GM10248 (cell line): Measurements from ENCODE around the gene CDK5RAP2.

ENCODE experiments used
- CTCF ChIA-PET: fragments of 300-600 bp; sonication (Branson Sonifier 250); formaldehyde crosslinking; extraction: SDS; loops from one replicate; lab custom pipeline; 2021; ENCODE audit warnings: antibody characterized with exemption; lab: Yijun Ruan, JAX
- POLR2A ChIA-PET: fragments of 350-650 bp; sonication (Branson Sonifier 250); formaldehyde crosslinking; extraction: SDS; loops from one replicate; lab custom pipeline; 2020; ENCODE audit warnings: antibody characterized with exemption; lab: Yijun Ruan, JAX
- DNase-seq: peaks from one replicate; pipeline ENCODE4 v3.0.0; 2012; ENCODE audit errors: extremely low spot score
- TF ChIP-seq, protein P1 (sequence below): IDR thresholded peaks from 2 replicates; pipeline ENCODE4 v1.5.1; 2012; ENCODE audit warnings: mild to moderate bottlenecking, low read depth; ENCODE audit errors: extremely low read depth, missing control alignments, control extremely low read depth

The CDK5RAP2 gene

DNA sequence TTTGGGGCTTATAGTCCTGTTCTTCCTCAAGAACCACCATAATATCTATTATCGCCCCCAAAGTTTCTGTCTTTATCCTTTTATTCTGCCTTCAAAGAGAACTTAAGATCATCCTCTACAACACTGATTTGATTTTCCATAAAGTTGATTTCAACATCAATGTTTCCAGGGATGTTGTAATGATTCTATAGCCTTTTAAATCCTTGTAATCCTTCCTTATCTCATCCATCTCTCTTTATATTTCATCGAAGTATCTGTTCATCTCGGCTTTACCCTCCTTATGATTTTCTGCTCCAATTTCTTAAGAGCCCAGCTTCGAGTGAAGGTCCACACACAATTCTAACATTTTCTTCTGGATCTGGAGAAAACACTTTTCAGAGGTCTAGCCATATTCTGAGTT, 218.4 kb downstream of the CDK5RAP2 start:
- TF ChIP-seq, protein P1, sequence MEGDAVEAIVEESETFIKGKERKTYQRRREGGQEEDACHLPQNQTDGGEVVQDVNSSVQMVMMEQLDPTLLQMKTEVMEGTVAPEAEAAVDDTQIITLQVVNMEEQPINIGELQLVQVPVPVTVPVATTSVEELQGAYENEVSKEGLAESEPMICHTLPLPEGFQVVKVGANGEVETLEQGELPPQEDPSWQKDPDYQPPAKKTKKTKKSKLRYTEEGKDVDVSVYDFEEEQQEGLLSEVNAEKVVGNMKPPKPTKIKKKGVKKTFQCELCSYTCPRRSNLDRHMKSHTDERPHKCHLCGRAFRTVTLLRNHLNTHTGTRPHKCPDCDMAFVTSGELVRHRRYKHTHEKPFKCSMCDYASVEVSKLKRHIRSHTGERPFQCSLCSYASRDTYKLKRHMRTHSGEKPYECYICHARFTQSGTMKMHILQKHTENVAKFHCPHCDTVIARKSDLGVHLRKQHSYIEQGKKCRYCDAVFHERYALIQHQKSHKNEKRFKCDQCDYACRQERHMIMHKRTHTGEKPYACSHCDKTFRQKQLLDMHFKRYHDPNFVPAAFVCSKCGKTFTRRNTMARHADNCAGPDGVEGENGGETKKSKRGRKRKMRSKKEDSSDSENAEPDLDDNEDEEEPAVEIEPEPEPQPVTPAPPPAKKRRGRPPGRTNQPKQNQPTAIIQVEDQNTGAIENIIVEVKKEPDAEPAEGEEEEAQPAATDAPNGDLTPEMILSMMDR: no peak
- POLR2A ChIA-PET: no interaction called here
- CTCF ChIA-PET: no interaction called here
- no peak for DNase-seq

DNA sequence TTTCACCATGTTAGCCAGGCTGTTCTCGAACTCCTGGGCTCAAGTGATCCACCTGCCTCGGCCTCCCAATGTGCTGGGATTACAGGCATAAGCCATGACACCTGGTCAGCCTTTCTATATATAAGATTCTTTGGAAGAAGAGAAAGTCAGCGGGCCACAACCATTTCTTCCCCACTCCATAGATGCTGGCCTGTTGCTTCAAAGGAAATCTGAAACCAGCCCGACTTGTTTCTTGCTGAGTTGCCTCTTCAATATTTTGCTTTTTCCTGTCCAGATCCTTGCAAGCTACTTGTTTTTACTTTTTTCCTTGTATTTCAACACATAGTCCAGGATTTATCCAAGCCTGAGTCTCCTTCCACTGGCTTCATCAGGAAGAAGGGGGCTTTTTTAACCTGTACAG, 219.5 kb downstream of the CDK5RAP2 start:
- ChIA-PET CTCF (interaction anchor here (1.2 kb wide), 1 partner anchor 9 kb away, joined by 4 read pairs; no protein-coding TSS in a partner anchor), POLR2A (no interaction called here)
- no peak for DNase-seq
- TF ChIP-seq, protein P1: no peak

DNA sequence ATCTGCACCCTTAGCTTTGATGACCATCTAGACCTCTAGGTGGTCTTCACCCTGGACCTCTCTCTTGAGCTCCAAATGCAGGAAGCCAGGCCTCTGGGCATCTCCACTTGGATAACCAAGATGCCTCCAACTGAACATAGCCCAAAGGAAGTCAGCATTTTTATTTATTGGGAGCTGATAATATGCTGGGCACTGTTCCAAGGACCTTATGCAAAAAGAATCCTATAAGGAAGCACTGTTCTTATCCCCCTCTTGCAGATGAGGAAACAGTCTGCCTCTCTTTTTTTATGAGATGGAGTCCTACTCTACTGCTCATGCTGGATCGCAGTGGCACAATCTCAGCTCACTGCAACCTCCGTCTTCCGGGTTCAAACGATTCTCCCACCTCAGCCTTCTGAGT, 219.9 kb downstream of the CDK5RAP2 start:
- TF ChIP-seq, protein P1: no peak
- ChIA-PET POLR2A (no interaction called here), CTCF (interaction anchor here (1.2 kb wide), 1 partner anchor 9 kb away, joined by 4 read pairs; no protein-coding TSS in a partner anchor)
- no peak for DNase-seq

DNA sequence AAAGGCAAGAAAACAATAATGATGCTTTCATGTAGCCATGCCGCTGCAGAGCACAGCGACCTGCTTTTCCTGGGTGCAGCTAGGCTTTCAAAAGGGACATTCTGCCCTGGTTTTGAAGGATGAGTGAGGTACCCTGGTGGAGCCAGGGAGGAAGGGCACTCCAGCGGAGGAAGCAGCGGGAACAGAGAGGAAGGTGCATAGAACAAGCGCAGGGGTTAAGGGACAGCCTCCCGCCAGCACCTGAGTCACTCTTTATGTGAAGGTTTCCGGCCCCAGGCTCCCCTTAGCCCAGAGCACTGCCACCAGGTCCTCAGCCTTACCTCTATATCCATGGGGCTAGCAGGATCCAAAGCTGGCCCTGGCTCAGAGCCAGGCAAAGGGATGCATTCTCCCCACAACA, 221.1 kb downstream of the CDK5RAP2 start:
- CTCF ChIA-PET: no interaction called here
- no peak for DNase-seq
- TF ChIP-seq, protein P1: no peak
- POLR2A ChIA-PET: no interaction called here

DNA sequence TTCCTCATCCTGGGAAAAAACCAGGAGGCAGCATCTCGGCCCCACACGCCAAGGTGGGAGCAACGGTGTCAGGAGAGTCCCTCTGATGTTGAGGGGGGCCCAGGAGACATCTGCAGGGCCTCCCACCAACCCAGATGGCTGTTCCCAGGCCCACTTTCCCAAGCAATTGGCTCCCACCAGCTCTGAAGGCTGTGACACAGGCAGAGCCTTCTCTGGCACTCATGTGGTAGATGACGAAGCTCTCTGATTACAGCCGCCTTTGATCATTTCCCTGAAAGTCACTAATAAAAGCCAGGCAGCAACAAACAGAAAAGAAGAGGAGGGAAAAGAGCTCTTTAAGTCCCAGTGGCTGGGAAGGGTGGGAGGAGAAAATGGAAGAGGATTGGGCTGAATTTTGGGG, 226.5 kb downstream of the CDK5RAP2 start:
- CTCF ChIA-PET: no interaction called here
- POLR2A ChIA-PET: no interaction called here
- TF ChIP-seq, protein P1: no peak
- DNase-seq: no peak

DNA sequence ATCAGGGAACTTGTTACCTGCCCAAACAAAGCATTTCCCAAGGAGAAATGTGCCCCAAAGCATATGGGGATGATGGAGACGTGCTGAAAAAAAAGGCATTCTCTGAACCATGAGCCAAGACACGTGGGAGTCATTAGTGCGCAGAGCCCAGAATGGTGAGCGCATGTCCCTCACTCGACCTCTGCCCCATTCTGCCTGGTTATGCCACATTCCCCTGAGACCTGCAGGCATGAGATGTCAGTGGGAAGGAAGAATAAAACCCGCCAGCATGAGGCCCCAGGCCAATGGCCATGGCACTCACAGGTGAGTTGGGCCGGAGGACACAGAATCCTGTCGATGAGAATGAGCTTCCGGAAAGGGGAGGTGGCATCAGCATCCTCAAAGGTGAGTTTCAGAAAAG, 228.9 kb downstream of the CDK5RAP2 start:
- DNase-seq: no peak
- TF ChIP-seq, protein P1: no peak
- ChIA-PET CTCF (interaction anchor here (0.7 to 1.2 kb wide), 3 partner anchors 9 to 27 kb away, joined by 3 to 4 read pairs (median 3); no protein-coding TSS in a partner anchor), POLR2A (no interaction called here)
